Pancreas (tissue), 10 donors: ENCODE measurements around the gene RAB40AL. TPM values are rescaled to one million over a fixed set of nuclear protein-coding genes. Genes with fewer than 3 reads are reported as not detected.

Experiments used
- ATAC-seq, 4 donors: fragments of 200-7000 bp; cut with Tn5 transposase; one replicate each; pipeline versions ENCODE4 v1.8.0 to v1.9.1; 2020; ENCODE audit warnings: mild to moderate bottlenecking in 4 of 4, moderate library complexity in 4 of 4
- DNase-seq, 6 donors: peaks; one replicate each; pipeline ENCODE4 v3.0.0-alpha.2; 2020
- FAIRE-seq: peaks from 2 replicates; lab custom pipeline; 2012; peaks lifted over from hg19 to GRCh38; lab: Jason Lieb, UNC
- H3K27ac ChIP-seq, 4 donors: fragments of 200-600 bp; sonication (generic); 1 replicate in 3 of 4; 2 replicates in 1 of 4; pipeline versions ENCODE4 v1.5.0 to v1.8.0; 2020
- H3K27me3 ChIP-seq, 4 donors: fragments of 200-600 bp; one replicate each; pipeline ENCODE4 v1.8.0; 2021
- H3K36me3 ChIP-seq, 3 donors: fragments of 200-600 bp; sonication (generic) in 1 of 3; one replicate each; pipeline versions ENCODE4 v1.5.0 to v1.8.0; 2020 to 2021
- H3K4me1 ChIP-seq, 3 donors: fragments of 200-600 bp; one replicate each; pipeline ENCODE4 v1.8.0; 2021
- H3K4me3 ChIP-seq, 4 donors: fragments of 200-600 bp; sonication (generic) in 2 of 4; one replicate each; pipeline versions ENCODE4 v1.5.0 to v1.8.0; 2020 to 2021
- H3K9me3 ChIP-seq, 4 donors: fragments of 200-600 bp; one replicate each; pipeline ENCODE4 v1.8.0; 2021
- CTCF ChIP-seq, 4 donors: fragments of 200-600 bp; sonication (generic) in 3 of 4; IDR thresholded peaks; one replicate each; pipeline versions ENCODE4 v1.5.0 to v1.8.0; 2021; ENCODE audit warnings: antibody characterized with exemption in 4 of 4
- WGBS, 2 donors: extraction: QIAGEN DNeasy Blood & Tissue Kit; methylation state at CpG; one replicate each; pipeline ENCODE4 v1.1.7; 2013; 5-methylcytosine and 5-hydroxymethylcytosine counted together
- intact Hi-C, 3 donors: fragments of 100-400 bp; cut with DNase I; formaldehyde crosslinking; loops; one replicate each; pipeline versions ENCODE4 v1.11.1 to v1.14.2; 2022
- polyA plus RNA-seq, 2 donors: library from polyadenylated mRNA; stranded (reverse); fragments of 200-250 nt; gene quantifications; one replicate each; pipeline ENCODE4 v1.2.3, GENCODE V29; 2013
- total RNA-seq, 6 donors: library from RNA; stranded (reverse); fragmentation: NEBNext Ultra II Directional in 4 of 6; extraction: Animal tissue kit (Norgen Biotek cat#: 25700) in 4 of 6; gene quantifications; one replicate each; pipeline versions ENCODE4 v1.2.1 to v1.2.4, GENCODE V29; 2021 to 2023
- donor health status: healthy with polysubstance abuse.
- donor health status: DM: no; HTN: no; CAD: no; lungs with moderate emphysema.
- donor health status: DM: no; HTN: no; CAD: no.
- donor health status: control.
- donor health status: control.
- donor health status: Bipolar disorder and iron deficiency.
- donor health status: DM: yes; HTN: yes; CAD: no.
- donor health status: DM: no; HTN: no; CAD: no.
- donor health status: DM: no; HTN: no; CAD: no.
- donor health status: DM: yes; HTN: yes; CAD: no.

The RAB40AL gene
- total and polyA plus RNA-seq, 8 donors = 0.21 to 0.98 (median 0.65) TPM; not detected in 1

GRCh38 chrX:102978594-102978993 is 41.5 kb downstream of the RAB40AL start:
- TF ChIP-seq CTCF (IDR thresholded peaks at IDR 0.05) = no peak
- Histone ChIP-seq H3K4me1 (no peaks in the 10 kb centered on the region), H3K27ac (no peak overlapping the region), H3K36me3 (no peaks in the 10 kb centered on the region), H3K4me3 (no peak overlapping the region), H3K27me3 (peaks cover 0 to 3% (median 0%) of the 10 kb centered on the region in 4 donors), H3K9me3 (no peaks in the 10 kb centered on the region)
- 74 to 91% methylated on average over 9 of the region's 9 CpGs for WGBS, 2 donors
- FAIRE-seq (no peak), DNase-seq (no peak), ATAC-seq (no peak)
- intact Hi-C loops = no loop called here

- ATAC-seq (no peak), DNase-seq (no peak), FAIRE-seq (no peak)
- Histone ChIP-seq H3K4me1 (no peaks in the 10 kb centered on the region), H3K4me3 (no peak overlapping the region), H3K9me3 (no peaks in the 10 kb centered on the region), H3K27ac (no peak overlapping the region), H3K36me3 (no peaks in the 10 kb centered on the region), H3K27me3 (no peaks in the 10 kb centered on the region)
- TF ChIP-seq CTCF (IDR thresholded peaks at IDR 0.05) = no peak
- intact Hi-C loops = no loop called here
- 65% methylated on average over 2 of the region's 2 CpGs for WGBS, 2 donors
Observed at GRCh38 chrX:102979536-102979935, 42.5 kb downstream of the RAB40AL start.

- Histone ChIP-seq H3K27me3 (no peaks in the 10 kb centered on the region), H3K36me3 (no peaks in the 10 kb centered on the region), H3K27ac (no peak overlapping the region), H3K9me3 (no peaks in the 10 kb centered on the region), H3K4me1 (no peaks in the 10 kb centered on the region), H3K4me3 (no peak overlapping the region)
- WGBS, 2 donors = 73 to 85% methylated on average over 2 of the region's 2 CpGs
- DNase-seq (no peak), ATAC-seq (no peak), FAIRE-seq (no peak)
- TF ChIP-seq CTCF (IDR thresholded peaks at IDR 0.05) = no peak
- intact Hi-C loops = no loop called here
Observed at GRCh38 chrX:102983205-102983604, 46.1 kb downstream of the RAB40AL start.

- no peaks in the 10 kb centered on the region for H3K9me3 ChIP-seq
- intact Hi-C loops = no loop called here
- no peak for TF ChIP-seq CTCF (IDR thresholded peaks at IDR 0.05)
- no peaks in the 10 kb centered on the region for H3K27me3 ChIP-seq
- ATAC-seq = peak in 2 of 4 donors; percentile 33 to 60
- no peak overlapping the region for H3K27ac ChIP-seq
- no peaks in the 10 kb centered on the region for H3K4me1 ChIP-seq
- WGBS, 2 donors = 86 to 89% methylated on average over 3 of the region's 3 CpGs
- no peak for FAIRE-seq
- no peak for DNase-seq
- no peak overlapping the region for H3K4me3 ChIP-seq
- no peaks in the 10 kb centered on the region for H3K36me3 ChIP-seq
Observed at GRCh38 chrX:102985192-102985591, 48.1 kb downstream of the RAB40AL start.

Other genes starting within 250 kb of the RAB40AL start
- 1 to 10 TPM; 4.9 to 8.3 (median 6.8) TPM for gene GPRASP2, start 224.8 kb upstream of the RAB40AL start, total RNA-seq
- 10 to 100 TPM in 1 of 2 donors, 1 to 10 TPM in 1; 4.2 to 13.3 TPM for gene GPRASP2, start 224.8 kb upstream of the RAB40AL start, polyA plus RNA-seq
- gene GPRASP3, start 216.5 kb upstream of the RAB40AL start, total RNA-seq = 1 to 10 TPM; 1.8 to 3.6 (median 2.8) TPM
- 1 to 10 TPM in 1 of 2 donors, under 1 TPM in 1; 0.57 to 1.7 TPM for gene GPRASP3, start 216.5 kb upstream of the RAB40AL start, polyA plus RNA-seq
- gene BEX1, start 126.9 kb downstream of the RAB40AL start, total RNA-seq = 10 to 100 TPM; 13.5 to 43.5 (median 22.3) TPM
- 100 to 1,000 TPM in 1 of 2 donors, 10 to 100 TPM in 1; 52.1 to 263 TPM for gene BEX1, start 126.9 kb downstream of the RAB40AL start, polyA plus RNA-seq
- gene NXF3, start 155.9 kb downstream of the RAB40AL start, total RNA-seq = under 1 TPM in 4 of 6 donors, not detected in 2; 0.14 to 0.87 (median 0.39) TPM
- 1 to 10 TPM in 1 of 2 donors, under 1 TPM in 1; 0.57 to 1.3 TPM for gene NXF3, start 155.9 kb downstream of the RAB40AL start, polyA plus RNA-seq